ENCODE measurements around the gene ZNRF1. TPM values are rescaled to one million over a fixed set of nuclear protein-coding genes. Genes with fewer than 3 reads are reported as not detected.
A peak's percentile ranks its signal among the peaks of the same experiment; 100 is the strongest.

ZNRF1 gene
- total and polyA plus RNA-seq, 2 of the 13 experiments (the other 11 are each of a cell fraction or from before 2014, with no cell fraction given), result 43.9 to 58.7 TPM

- no peak for TF ChIP-seq ZUFSP (CRISPR knock-in tag; IDR thresholded peaks at IDR 0.05; ENCODE audit: borderline replicate concordance)
- peak; percentile 55 for TF ChIP-seq RAD21 (CRISPR knock-in tag; IDR thresholded peaks at IDR 0.05)
- TF ChIP-seq MAFK (conservative IDR thresholded peaks at IDR 0.05 in 1 of 2, IDR thresholded peaks at IDR 0.05 in 1 of 2; ENCODE audit: low read length in 2 of 2), result no peak
- TF ChIP-seq RNF219 (CRISPR knock-in tag; IDR thresholded peaks at IDR 0.05), result no peak
- no peak for TF ChIP-seq CSRNP2 (CRISPR knock-in tag; conservative IDR thresholded peaks at IDR 0.05; ENCODE audit: low read depth)
- no peak for TF ChIP-seq IRF1 (CRISPR knock-in tag; IDR thresholded peaks at IDR 0.05; ENCODE audit: low read depth)
- TF ChIP-seq KIAA2018 (CRISPR knock-in tag; IDR thresholded peaks at IDR 0.05; ENCODE audit: borderline replicate concordance), result peak; percentile 80; the same call in 1 of the 2 replicates
- no peak for TF ChIP-seq NBN (conservative IDR thresholded peaks at IDR 0.05)
- TF ChIP-seq ZNF232 (CRISPR knock-in tag; IDR thresholded peaks at IDR 0.05; ENCODE audit: borderline replicate concordance), result peak; percentile 84; the same call in 1 of the 2 replicates
- TF ChIP-seq ERF (CRISPR knock-in tag; IDR thresholded peaks at IDR 0.05), result peak; percentile 96
- peak; percentile 81 for TF ChIP-seq ZNF781 (CRISPR knock-in tag; IDR thresholded peaks at IDR 0.05; ENCODE audit: borderline replicate concordance, not compliant biosample characterization)
- no peak for TF ChIP-seq NFE2L2 (IDR thresholded peaks at IDR 0.05; ENCODE audit: low read length)
- TF ChIP-seq RBM22 (optimal IDR thresholded peaks at IDR 0.05; ENCODE audit: low read length), result no peak
Measured at GRCh38 chr16:75148311-75149195, 149.7 kb downstream of the ZNRF1 start, which contains the start of gene ZFP1 (continued).

Data from HepG2 (cell line).